HK-2 (cell line): ENCODE measurements around the gene LMBR1.
A peak's percentile ranks its signal among the peaks of the same experiment; 100 is the strongest.
"Not testable (repeated sequence)": the region's sequence is repeated elsewhere in the genome, so short reads cannot be mapped to it uniquely, and the experiment has no call there.

Experiments
- DNase-seq: peaks from one replicate; pipeline ENCODE4 v3.0.0-alpha.2; 2018; ENCODE audit not compliant: unreplicated experiment

Gene LMBR1

DNA sequence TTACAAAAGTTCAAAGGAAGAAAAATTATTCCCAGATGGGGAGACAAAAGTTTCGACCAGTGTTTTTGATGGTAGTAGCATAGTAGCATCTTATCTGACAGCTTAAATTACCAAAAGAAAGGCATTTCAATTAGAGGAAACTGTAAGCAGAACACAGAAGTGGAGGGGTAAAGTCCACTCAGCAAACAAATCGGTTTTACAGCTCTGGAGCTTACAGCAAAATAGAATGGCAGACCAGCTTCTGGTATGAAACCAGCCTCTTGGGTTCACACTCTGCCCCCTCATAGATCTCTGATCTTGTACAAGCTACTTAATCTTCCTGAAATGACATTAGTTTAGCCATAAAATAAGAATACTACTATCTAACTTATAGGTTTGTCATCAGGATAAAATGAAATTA lies 133.8 kb downstream of the LMBR1 start:
- DNase-seq = no peak

DNA sequence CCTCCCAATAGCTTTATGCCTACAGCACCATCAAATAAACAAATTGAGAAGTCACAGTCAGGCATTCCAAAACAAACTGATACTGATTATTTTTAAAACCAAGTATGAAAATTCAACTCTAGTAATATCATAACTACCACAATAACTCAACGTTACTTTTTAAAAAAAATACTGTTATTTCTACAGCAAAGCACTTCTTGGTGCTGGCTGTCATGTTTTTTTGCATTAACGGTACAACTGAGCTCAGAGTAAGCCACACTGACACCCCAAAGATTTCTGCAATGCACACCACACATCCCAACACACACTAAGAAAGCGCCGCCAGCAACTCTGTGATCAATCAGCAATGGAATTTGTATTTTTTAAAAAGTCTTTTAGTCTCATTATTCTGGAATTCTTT lies 138.8 kb downstream of the LMBR1 start:
- DNase-seq = no peak

DNA sequence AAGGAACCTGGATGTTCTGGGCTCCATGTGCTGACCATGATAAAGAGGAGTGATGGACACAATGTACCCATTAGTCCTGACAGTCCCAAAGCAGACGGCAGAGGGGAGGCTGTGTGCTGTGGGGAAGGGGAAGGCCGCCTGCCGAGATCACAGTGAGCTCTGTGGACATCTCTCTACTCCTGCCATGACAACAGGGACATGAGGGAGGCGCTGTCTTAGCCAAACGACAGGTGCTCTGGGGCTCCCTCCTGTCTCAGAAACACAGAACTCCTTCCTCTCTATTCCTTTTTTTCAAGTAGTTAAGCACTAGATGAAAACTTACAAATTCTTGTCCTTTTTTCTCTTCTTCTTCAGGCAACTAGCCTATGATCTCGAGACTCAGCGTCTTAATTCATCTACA lies 139.4 kb downstream of the LMBR1 start:
- no peak for DNase-seq

DNA sequence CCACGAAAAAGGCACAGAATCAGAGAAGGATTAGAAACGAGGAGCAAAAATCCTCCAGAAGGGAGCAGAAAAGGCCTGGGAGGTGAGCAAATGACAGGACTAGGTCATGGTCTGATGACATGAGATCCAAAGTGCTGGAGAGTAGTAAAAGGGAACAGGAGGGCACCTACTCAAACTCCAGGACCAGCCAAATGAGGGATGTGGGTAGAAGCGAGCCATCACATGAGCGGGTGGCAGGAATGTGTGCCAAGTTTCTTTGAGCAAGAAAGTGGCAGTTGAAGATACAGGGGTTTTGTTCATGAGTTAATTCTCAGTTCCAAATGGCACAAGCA lies 139.8 kb downstream of the LMBR1 start:
- DNase-seq = no peak

DNA sequence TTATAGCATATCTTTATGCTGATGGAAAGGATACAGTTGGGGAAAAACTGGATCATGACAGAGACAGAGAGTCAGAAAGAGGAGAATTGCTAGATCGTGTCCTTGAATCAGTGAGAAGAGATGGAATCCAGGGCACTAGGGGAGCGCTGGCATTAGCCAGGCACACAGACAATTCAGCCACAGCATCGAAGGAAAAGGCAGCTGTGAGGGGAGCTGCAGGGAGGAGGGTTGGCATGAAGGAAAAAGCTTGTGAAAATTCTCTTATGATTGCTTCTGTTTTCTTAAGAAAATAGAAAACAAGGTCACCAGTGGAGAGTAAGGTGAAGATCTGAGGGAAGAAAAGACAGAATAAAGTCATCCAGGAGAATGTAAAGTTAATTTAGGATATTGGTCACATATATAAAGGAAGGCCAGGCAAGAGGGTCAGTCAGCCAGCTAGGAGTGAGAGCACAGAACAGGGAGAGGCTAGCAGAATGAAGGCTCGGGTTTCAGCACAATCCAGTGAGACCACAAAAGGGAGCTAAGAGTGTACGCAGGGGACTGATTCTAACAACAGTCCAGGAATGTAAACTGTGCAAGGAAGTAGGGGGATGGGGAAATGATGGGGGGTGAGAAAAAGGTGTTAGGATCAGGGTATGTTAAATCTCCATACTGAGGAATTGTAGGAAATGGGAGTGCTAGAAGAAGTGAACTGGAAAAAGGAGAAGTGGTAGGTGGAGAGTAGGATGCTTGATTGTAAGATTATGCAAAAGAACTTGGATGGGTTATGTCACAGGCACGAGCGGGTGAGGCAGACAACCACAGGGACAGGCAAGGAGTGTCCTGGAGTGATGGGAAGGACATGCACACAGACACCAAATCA lies 140.4 kb downstream of the LMBR1 start:
- DNase-seq = no peak

DNA sequence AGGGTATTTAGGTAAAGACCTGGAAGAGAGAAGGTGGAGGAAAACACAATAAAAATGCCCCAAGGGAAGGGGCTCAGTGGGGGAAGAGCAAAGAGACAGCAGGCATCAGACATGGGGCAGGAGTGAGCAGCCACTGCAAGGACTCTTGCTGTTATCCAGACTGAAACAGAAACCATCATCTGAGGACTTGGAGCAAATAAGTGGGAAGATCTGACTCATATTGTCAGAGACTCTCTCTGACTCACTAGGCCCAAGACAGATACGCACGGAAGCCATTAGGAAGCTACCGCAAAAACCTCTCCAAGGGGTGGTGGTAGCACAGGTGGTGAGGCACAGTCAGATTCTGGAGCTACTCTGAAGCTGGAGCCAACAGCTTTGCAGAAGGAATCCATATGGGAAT lies 141.7 kb downstream of the LMBR1 start:
- DNase-seq = peak; percentile 62

DNA sequence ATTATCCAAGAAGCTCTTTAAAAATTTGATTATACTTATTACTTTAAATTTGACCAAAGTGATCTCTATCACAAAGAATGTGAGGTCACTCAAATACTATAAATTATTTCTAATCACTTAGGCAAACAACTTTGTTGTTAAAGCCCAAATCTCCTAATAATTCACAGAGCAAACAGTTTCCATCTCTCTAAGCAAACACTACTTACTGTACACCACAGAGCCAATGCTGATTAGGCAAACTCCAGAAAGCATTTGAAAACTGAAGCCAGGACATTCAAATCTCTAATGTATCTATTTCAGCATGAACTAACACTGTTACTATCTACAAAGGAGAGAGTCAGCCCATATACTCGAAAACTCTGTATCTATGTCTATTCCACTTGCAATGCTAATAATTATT lies 145.3 kb downstream of the LMBR1 start:
- no peak for DNase-seq

DNA sequence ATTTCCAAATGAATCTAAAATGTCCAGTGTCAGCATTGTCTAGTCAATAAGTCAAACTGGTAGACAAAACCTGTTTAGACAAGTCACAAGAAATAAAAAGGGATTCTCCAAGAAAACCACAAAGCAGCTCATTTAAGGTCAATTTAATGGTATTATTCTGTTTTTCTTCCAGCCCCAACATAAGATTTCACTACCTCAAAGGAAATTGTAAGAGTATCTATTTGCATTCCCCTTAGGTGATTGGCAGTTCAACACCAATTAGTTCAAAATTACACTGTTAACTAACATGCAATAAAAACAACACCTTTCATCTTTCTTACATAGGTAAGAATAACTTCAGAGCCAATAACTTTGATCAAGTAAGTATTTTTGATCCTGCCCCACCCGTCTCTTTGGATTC lies 146.1 kb downstream of the LMBR1 start:
- no peak for DNase-seq

DNA sequence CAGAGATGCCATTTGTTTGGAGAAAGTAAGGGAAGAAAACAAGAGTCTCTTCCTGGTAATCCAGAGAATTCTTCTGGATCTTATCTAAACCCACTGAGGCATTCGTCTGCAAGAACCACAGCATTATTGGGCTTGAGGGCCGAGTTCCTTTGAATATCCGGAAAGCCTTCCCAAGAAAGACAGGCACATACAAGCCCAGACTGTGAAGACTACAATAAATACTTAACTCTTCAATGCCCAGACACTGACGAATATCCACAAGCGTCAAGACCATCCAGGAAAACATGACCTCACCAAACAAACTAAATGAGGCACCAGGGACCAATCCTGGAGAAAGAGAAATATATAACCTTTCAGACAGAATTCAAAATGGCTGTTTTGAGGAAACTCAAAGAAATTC lies 153.4 kb downstream of the LMBR1 start:
- DNase-seq = no peak

DNA sequence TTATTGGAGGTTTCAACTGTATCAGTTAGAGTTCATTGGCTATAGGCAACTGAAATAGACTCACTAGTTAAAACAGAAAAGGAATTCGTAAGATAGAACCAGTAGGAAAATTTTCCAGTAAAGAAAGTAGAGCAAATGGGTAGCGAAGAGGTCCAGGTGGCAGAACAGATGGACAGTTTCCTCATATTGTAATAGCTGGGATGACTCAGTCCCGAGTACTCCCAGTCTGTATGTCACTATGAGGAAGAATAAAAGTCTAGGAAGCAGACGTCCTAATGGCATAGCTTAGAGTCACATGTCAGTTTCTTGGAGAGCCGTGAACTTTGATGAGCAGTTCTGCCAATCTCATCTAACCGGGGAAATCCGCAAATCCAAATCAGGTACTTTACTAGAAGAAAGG lies 157.1 kb downstream of the LMBR1 start:
- DNase-seq = no peak

DNA sequence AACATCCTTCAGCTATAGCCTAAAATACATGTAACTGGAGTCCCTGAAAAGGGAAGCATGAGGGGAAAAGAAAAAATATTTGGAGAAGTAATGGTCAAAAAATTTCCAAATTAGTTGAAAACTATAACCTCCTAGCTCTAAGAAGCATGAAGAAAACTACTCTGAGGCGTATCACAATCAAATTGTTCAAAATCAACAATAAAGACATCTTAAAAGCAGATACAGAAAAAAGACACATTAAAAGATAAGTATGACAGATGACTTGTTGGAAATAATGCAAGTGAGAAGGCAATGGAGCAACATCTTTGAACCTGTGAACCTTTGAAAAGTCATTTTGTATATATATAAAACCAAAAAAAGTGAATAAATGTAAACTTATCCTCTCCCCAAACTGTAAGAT lies 159.3 kb downstream of the LMBR1 start:
- no peak for DNase-seq

DNA sequence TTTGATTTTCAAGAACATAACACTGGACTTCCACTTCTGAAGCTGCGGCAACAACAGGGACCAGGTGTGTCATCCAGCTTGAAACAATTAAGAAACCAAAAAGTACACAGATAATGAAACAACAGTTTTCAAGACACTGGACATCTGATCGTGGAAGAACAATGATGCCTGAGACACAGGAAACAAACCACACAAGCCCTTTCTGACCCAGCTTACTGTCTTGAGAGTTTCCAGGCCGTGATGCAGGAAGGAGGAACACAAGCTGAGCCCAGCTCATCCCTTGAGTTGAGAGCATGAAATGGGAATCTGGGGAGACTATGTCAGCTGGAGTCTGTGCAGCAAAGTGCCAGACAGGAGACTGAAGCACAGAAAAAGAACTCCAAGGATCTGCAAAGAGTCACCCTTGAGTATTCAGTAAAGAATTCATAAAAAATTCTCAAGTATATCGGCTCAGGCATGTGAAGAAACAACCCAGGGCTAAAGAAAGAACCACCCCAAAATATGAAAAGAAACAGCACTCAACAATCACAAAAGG lies 160.8 kb downstream of the LMBR1 start:
- DNase-seq = no peak

DNA sequence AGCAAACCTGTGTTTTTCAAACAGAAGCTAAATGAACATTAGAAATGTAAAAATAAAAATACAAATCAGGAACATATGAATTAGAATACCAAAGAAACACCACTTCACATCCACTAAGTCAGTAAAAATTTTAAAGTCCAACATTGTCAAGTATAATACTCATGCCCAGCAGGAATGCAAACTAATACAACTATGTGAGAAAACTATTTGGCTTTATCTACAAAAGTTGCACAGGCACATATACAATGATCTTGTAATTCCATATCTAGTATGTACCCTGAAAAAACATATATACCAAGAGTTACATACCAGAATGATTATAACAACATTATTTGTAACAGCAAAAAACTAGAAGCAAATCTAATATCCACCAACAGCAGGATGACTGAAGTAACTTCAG lies 161.3 kb downstream of the LMBR1 start:
- no peak for DNase-seq

DNA sequence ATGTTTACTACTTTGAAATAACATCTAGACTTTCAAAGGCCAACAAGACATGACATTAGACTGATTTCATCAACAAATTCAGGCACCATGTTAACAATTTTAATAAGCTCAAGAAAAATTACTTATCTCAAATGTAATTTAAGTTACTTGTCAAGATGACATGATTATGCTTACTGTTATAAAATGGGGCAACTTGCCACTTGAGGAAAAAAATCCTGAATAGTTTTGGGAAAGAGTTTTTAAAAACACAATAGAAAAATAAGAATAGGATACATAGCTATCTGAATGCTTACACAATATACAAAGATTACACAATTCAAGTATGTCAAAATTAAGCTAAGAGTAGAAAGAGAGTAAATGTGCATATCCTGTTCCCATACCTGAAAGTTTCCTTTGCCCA lies 167.0 kb downstream of the LMBR1 start:
- no peak for DNase-seq

DNA sequence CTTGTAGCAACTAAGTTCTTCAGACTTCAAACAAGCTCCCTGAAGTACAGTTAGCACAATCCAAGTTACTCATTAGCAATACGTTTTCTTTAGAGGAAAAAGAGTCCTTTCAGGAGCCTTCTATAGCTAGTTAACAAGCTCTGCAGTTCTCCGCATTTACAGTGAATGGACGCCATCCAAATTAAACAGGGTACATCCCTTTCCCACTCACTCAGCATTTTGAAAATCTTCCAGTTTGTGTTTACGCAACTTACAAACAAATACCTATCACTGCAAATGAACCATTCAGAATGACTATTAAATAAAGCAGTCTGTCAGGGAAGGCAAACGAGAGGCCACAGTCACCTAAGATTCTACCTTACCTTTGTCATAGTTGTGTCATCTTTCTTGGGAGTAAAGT lies 167.9 kb downstream of the LMBR1 start:
- no peak for DNase-seq

DNA sequence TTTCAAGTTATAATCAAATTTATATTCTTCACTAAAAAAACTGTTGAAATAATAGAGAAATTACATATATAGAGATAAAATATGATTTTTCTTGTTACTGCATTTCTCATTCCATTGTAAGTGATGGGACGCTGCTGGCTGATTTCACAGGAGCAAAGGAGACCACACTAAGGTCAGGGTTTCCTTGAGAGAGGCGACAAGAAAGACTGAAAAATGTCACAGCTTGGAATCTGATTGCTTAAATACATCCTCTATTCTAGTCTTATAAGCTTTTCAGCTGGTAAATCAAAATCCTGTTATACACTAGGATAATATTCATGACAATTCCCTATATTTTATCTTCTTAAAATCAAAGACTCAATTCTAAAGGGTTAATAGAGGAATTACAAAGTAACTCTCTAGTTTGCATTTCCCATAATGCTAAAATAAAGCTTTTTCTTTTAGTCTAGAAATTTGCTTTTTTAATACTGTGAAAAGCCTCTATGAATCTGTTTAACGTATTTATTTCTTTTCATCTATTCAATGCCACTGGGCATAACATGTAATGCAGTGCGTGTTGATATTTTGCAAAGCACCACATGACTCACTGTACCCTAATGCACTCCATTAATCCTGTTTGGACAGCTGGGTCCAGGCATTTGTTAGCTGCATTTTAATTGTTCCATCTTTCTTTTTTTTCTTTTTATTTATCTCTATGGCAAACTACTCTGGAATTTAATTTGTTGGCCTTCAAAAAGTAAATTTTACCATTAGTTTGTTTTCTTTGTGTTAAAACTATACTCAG lies 170.7 kb downstream of the LMBR1 start:
- DNase-seq = no peak

DNA sequence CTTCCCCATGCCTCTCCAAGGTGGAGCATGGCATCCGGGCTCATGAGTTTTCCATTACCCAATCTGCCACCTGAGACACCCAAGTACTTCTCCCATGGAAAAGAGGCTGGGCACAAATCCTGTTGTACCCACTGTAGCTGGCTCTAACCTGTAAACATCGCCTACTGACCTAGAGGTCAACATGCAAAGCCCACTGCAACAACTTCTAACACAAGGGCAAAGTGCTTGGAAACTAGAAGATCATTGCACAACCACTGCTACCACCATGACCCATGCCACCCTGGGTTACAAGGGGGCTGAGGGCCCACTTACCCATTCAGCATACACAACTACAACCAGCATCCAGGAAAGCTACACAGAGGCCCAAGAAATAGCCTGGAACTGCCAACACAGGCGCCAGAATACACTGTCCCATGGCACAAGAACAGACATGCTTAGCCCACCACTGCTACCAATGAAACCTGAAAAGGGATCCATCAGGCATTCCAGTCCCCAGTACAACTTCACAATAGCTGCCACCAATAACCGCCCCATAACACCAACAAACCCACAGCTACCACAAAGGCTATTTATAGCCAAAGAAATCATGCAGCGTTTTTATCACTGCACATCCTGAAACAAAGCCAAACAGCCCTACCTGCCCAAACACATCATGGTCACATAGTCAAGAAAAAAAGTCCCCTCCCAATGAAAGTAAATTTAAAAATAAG lies 189.1 kb downstream of the LMBR1 start:
- no peak for DNase-seq

DNA sequence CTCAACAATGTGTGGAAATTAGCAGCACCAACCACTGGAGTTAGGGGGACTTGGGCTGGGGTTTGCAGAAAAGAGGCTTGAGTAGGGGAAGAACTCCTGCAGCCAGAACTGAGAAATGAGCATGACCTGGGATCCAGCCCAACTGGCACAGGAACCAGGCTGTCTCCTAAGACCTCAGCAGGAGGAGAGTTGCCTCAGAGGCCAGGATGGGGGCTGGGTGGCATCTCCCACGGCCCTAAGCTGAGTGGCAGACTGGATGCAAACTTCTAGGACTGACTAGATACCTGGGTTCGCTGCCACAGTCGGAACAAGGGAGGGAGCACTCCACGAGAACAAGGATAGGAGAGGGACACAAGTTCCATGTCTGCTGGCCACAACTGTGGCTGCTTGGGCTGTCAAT lies 189.8 kb downstream of the LMBR1 start:
- no peak for DNase-seq

DNA sequence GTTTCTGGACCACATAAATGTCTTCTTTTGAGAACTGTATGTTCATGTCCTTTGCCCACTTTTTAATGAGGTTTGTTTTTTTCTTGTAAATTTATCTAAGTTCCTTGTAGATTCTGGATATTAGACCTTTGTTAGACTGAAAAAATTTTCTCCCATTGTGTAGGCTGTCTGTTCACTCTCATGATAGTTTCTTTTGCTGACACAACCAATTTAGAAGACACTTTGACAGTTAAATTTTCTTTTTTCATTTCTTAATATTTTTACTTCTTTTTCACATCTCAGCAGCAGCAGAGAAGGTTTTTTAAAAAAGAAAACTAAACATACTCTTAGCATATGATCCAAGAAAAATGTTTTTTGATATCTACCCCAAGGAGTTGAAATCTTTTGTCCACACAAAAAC lies 190.6 kb downstream of the LMBR1 start:
- DNase-seq = no peak

DNA sequence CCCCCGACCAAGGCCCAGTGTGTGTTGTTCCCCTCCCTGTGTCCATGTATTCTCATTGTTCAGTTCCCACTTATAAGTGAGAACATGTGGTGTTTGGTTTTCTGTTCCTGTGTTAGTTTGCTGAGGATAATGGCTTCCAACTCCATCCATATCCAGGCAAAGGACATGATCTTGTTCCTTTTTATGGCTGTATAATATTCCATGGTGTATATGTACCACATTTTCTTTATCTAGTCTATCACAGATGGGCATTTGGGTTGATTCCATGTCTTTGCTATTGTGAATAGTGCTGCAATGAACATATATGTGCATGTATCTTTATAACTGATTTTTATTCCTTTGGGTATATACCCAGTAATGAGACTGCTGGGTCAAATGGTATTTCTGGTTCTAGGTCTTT lies 191.2 kb downstream of the LMBR1 start:
- not testable (repeated sequence) for DNase-seq

DNA sequence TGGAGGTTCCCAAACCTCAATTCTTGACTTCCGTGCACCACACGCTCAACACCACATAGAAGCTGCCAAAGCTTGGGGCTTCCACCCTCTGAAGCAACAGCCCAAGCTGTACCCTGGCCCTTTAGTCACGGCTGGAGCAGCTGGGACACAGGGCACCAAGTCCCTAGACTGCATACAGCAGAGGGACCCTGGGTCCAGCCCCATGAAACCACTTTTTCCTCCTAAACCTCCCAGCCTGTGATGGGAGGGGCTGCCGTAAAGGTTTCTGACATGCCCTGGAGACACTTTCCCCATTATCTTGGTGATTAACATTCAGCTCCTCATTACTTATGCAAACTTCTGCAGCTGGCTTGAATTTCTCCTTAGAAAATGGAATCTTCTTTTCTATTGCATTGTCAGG lies 194.5 kb downstream of the LMBR1 start:
- DNase-seq = not testable (repeated sequence)

DNA sequence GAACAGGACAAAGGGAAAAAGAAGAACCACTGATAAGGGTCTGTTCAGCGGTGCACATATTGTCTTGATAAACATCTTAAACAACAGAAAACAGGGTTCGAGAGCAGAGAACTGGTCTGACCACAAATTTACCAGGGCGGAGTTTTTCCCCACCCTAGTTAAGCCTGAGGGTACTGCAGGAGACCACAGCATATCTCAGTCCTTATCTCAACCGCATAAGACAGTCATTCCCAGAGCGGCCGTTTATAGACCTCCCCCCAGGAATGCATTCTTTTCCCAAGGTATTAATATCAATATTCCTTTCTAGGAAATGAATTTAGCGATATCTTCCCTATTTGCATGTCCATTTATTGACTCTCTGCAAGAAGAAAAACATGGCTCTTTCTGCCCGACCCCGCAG lies 195.7 kb downstream of the LMBR1 start:
- DNase-seq = not testable (repeated sequence)

DNA sequence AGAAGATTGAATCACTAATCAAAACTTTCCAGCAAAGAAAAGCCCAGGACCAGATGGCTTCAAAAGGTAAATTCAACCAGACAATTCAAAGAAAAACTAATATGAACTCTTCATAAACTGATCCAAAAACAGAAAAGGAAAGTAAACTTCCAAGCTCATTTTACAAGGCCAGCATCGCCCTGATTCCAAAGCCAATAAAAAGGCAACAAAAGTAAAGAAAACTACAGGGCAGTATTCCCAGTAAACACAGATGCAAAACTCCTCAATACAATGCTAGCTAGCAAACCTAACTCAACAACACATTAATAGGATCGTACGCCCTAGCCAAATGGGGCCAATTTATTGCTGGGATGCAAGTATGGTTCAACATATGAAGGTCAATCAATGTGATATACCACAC lies 199.4 kb downstream of the LMBR1 start:
- no peak for DNase-seq
